H1 (cell line): ENCODE data around the gene JAK2. TPM values are rescaled to one million over a fixed set of nuclear protein-coding genes. Genes with fewer than 3 reads are reported as not detected.

Experiments
- BCL11A ChIP-seq, 2 experiments: IDR thresholded peaks; one replicate each; pipeline ENCODE4 v1.6.1; 2011; ENCODE audit warnings: low read depth in 2 of 2, low read length in 2 of 2, mild to moderate bottlenecking in 2 of 2
- HDAC2 ChIP-seq, 2 experiments: fragments of 300-600 bp in 1 of 2; sonication (generic) in 1 of 2; IDR thresholded peaks; 2 replicates each; pipeline ENCODE4 v1.6.1; 2011 to 2012; ENCODE audit warnings: low read depth in 2 of 2, low read length in 2 of 2, mild to moderate bottlenecking in 2 of 2, moderate library complexity in 2 of 2, borderline replicate concordance in 1 of 2, inconsistent platforms in 1 of 2
- HDAC6 ChIP-seq: IDR thresholded peaks from one replicate; pipeline ENCODE4 v1.7.1; 2012; ENCODE audit warnings: low read depth, mild to moderate bottlenecking, inconsistent platforms, low read length, moderate library complexity
- KDM1A ChIP-seq: fragments of 200-600, 300-600 bp; sonication (generic); IDR thresholded peaks from 2 replicates; pipeline ENCODE4 v1.7.1; 2016; ENCODE audit warnings: mild to moderate bottlenecking, low read length, borderline replicate concordance
- POLR2A ChIP-seq, 2 experiments: IDR thresholded peaks; 1 replicate in 1 of 2; 2 replicates in 1 of 2; pipeline ENCODE4 v1.6.1; 2011; ENCODE audit warnings: low read depth in 2 of 2, low read length in 2 of 2, mild to moderate bottlenecking in 2 of 2; ENCODE audit errors: control extremely low read depth in 1 of 2
- RNF2 ChIP-seq: fragments of 200-900, 300-1000 bp; sonication (generic); IDR thresholded peaks from 2 replicates; pipeline ENCODE4 v1.7.1; 2016; ENCODE audit warnings: borderline replicate concordance, low read depth, mild to moderate bottlenecking, antibody characterized with exemption, low read length; ENCODE audit not compliant: poor library complexity, severe bottlenecking; ENCODE audit errors: missing control alignments
- TAF1 ChIP-seq: IDR thresholded peaks from 2 replicates; pipeline ENCODE4 v1.6.1; 2011; ENCODE audit warnings: mild to moderate bottlenecking, low read depth, low read length
- TAF7 ChIP-seq: optimal IDR thresholded peaks from 2 replicates; pipeline ENCODE3; 2011; ENCODE audit warnings: low read depth, mild to moderate bottlenecking, inconsistent platforms, low read length, moderate library complexity, borderline replicate concordance
- polyA plus RNA-seq, 7 experiments: library from polyadenylated mRNA; depleted of rRNA in 3 of 7; stranded (reverse) in 5 of 7; unstranded in 2 of 7; fragments of >200 nt in 5 of 7; fragments of 200-250 nt in 2 of 7; gene quantifications; 1 replicate in 5 of 7; 2 replicates in 1 of 7; 4 replicates in 1 of 7; pipeline versions ENCODE4 v1.2.1 to v1.2.3, GENCODE V29; 2011 to 2013; ENCODE audit warnings: missing spikeins in 2 of 7, mixed read lengths in 2 of 7
- total RNA-seq: library from RNA; stranded (reverse); fragmentation: NEBNext Ultra II Directional; extraction: Animal tissue kit (Norgen Biotek cat#: 25700); gene quantifications from 2 replicates; pipeline ENCODE4 v1.2.1, GENCODE V29; 2021

Gene JAK2
- total and polyA plus RNA-seq, 2 of the 8 experiments (the other 6 are each of a cell fraction or from before 2014, with no cell fraction given) = 0.50 to 2.1 TPM

- TF ChIP-seq KDM1A (no peak), TAF7 (no peak), BCL11A (IDR thresholded peaks at IDR 0.05; ENCODE audit: low read depth in 2 of 2, low read length in 2 of 2) (no peak), HDAC2 (IDR thresholded peaks at IDR 0.05; ENCODE audit: borderline replicate concordance in 1 of 2, low read depth in 2 of 2, low read length in 2 of 2) (no peak), POLR2A (IDR thresholded peaks at IDR 0.05; ENCODE audit: control extremely low read depth in 1 of 2, low read depth in 2 of 2, low read length in 2 of 2) (no peak), TAF1 (no peak), HDAC6 (no peak), RNF2 (no peak)
Observed at GRCh38 chr9:5073701-5074100, 88.6 kb downstream of the JAK2 start (continued).
